Sigmoid colon (tissue), 7 donors: ENCODE measurements around the gene SNX8. TPM values are rescaled to one million over a fixed set of nuclear protein-coding genes. Genes with fewer than 3 reads are reported as not detected.

Experiments used
- DNase-seq: peaks from one replicate; pipeline ENCODE4 v3.0.0-alpha.2; 2019
- H3K27ac ChIP-seq, 4 donors: fragments of 200-600 bp; sonication (generic); one replicate each; pipeline ENCODE4 v1.5.1; 2016 to 2019; ENCODE audit warnings: mild to moderate bottlenecking in 1 of 4
- H3K27me3 ChIP-seq, 3 donors: fragments of 200-600 bp; sonication (generic); one replicate each; pipeline ENCODE4 v1.5.1; 2019; ENCODE audit warnings: mild to moderate bottlenecking in 1 of 3
- H3K36me3 ChIP-seq, 4 donors: fragments of 200-600 bp; sonication (generic); one replicate each; pipeline ENCODE4 v1.5.1; 2016 to 2019
- H3K4me1 ChIP-seq, 4 donors: fragments of 200-600 bp; sonication (generic); one replicate each; pipeline ENCODE4 v1.5.1; 2017 to 2019
- H3K4me3 ChIP-seq, 4 donors: fragments of 200-600 bp; sonication (generic); one replicate each; pipeline ENCODE4 v1.5.1; 2017 to 2019; ENCODE audit warnings: mild to moderate bottlenecking in 2 of 4, moderate library complexity in 1 of 4
- H3K9me3 ChIP-seq, 4 donors: fragments of 200-600 bp in 3 of 4; sonication (generic) in 3 of 4; one replicate each; pipeline versions ENCODE4 v1.5.1 to v1.6.1; 2013 to 2019
- EP300 ChIP-seq, 4 donors: sonication (generic); formaldehyde crosslinking; IDR thresholded peaks; one replicate each; pipeline ENCODE4 v1.6.1; 2017; ENCODE audit warnings: antibody characterized with exemption in 4 of 4
- POLR2A ChIP-seq, 2 donors: fragments of 450-650 bp; IDR thresholded peaks; one replicate each; pipeline ENCODE4 v1.6.1; 2016; ENCODE audit warnings: antibody characterized with exemption in 2 of 2, mild to moderate bottlenecking in 2 of 2, moderate library complexity in 2 of 2
- POLR2AphosphoS5 ChIP-seq, 4 donors: sonication (generic); formaldehyde crosslinking; IDR thresholded peaks; one replicate each; pipeline ENCODE4 v1.6.1; 2017; ENCODE audit warnings: antibody characterized with exemption in 4 of 4
- WGBS, 2 donors: extraction: QIAGEN DNeasy Blood & Tissue Kit; methylation state at CpG; one replicate each; pipeline ENCODE4 v1.1.7; 2013; 5-methylcytosine and 5-hydroxymethylcytosine counted together
- intact Hi-C: fragments of 100-400 bp; cut with DNase I; formaldehyde crosslinking; loops from one replicate; pipeline ENCODE4 v1.15.1; 2023
- polyA plus RNA-seq, 3 donors: library from polyadenylated mRNA; stranded (reverse); fragments of 200-250 nt; gene quantifications; one replicate each; pipeline ENCODE4 v1.2.3, GENCODE V29; 2013
- total RNA-seq, 4 donors: library from RNA; depleted of rRNA; stranded (reverse); fragments of >200 nt; gene quantifications; one replicate each; pipeline ENCODE4 v1.1.0, GENCODE V29; 2016
- TF ChIP-seq, protein P1 (sequence below), 4 experiments: fragments of 450-650 bp in 3 of 4; fragments of 200-600 bp in 1 of 4; IDR thresholded peaks; one replicate each; pipeline ENCODE4 v1.5.1; 2016 to 2019; ENCODE audit warnings: antibody characterized with exemption in 4 of 4, mild to moderate bottlenecking in 3 of 4, moderate library complexity in 2 of 4
- donor health status: healthy with polysubstance abuse.
- donor health status: Bipolar disorder and iron deficiency.
- donor health status: healthy.

SNX8 gene
- total and polyA plus RNA-seq, 7 donors: 5.3 to 23.1 (median 10.2) TPM

DNA sequence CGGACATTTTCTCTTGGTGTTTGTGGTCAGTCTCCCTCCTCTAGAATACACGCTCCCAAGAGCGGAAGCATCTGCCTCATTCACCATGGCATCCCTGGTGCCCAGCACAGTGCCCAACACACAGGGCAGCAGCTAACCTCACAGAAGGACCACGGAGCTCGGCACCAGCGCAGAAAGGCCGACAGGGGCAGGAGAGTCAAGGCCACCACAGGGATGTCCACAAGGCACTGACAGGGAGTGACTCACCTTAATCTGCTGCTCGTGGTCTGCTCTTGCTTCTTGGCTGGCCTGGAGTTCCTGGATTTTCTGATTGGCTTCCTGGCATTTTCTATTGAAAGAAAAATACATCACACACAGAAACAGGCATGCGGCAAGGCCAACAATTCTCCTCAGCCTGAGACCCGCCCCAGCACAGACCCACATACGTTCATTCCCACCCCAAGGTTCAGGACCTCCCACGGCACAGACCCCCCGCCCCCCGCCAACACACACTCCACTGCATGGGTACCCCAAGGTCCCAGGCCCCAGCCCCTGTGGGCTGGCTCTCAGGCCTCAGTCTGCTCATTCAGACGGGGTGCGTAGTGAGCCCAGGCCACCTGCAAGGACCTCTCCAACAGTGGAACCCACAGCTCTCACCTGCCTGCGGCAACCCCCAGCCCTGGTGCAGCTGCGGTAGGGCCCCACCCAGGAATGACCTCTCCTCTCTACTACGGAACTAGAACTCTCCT, 96.4 kb downstream of the SNX8 start:
- DNase-seq: no peak
- Histone ChIP-seq H3K36me3 (peaks cover 0 to 87% (median 30%) of the 10 kb centered on the region in 4 donors), H3K4me3 (no peak overlapping the region), H3K27ac (no peak overlapping the region), H3K4me1 (no peaks in the 10 kb centered on the region), H3K27me3 (no peaks in the 10 kb centered on the region), H3K9me3 (no peaks in the 10 kb centered on the region)
- intact Hi-C loops: no loop called here
- TF ChIP-seq EP300 (IDR thresholded peaks at IDR 0.05) (no peak), POLR2A (IDR thresholded peaks at IDR 0.05) (no peak), POLR2AphosphoS5 (IDR thresholded peaks at IDR 0.05) (no peak)
- TF ChIP-seq, protein P1, sequence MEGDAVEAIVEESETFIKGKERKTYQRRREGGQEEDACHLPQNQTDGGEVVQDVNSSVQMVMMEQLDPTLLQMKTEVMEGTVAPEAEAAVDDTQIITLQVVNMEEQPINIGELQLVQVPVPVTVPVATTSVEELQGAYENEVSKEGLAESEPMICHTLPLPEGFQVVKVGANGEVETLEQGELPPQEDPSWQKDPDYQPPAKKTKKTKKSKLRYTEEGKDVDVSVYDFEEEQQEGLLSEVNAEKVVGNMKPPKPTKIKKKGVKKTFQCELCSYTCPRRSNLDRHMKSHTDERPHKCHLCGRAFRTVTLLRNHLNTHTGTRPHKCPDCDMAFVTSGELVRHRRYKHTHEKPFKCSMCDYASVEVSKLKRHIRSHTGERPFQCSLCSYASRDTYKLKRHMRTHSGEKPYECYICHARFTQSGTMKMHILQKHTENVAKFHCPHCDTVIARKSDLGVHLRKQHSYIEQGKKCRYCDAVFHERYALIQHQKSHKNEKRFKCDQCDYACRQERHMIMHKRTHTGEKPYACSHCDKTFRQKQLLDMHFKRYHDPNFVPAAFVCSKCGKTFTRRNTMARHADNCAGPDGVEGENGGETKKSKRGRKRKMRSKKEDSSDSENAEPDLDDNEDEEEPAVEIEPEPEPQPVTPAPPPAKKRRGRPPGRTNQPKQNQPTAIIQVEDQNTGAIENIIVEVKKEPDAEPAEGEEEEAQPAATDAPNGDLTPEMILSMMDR (IDR thresholded peaks at IDR 0.05): no peak
- WGBS, 2 donors: 90 to 96% methylated on average over 19 of the region's 19 CpGs

DNA sequence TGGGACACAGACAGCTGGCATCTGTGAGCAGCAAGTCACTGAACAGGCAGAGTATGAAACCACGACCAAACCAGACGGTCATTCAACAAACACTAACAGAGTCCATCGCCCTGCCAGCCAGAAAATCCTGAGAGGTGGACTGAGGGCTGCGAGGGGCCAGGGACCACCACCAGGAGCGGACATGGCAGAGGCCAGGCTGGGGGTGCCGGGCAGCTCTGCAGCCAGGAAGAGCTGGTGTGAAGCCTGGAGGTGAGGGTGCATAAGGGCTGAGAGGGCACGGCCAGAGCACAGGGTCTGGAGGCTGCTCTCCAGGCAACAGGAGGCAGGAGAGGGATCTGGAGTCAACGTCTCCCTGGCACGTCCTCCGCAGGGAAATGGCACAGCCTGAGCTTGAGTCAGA, 97.0 kb downstream of the SNX8 start:
- Histone ChIP-seq H3K27ac (no peak overlapping the region), H3K27me3 (no peaks in the 10 kb centered on the region), H3K36me3 (peaks cover 0 to 87% (median 36%) of the 10 kb centered on the region in 4 donors), H3K9me3 (no peaks in the 10 kb centered on the region), H3K4me1 (no peaks in the 10 kb centered on the region), H3K4me3 (no peak overlapping the region)
- DNase-seq: no peak
- TF ChIP-seq, protein P1 (IDR thresholded peaks at IDR 0.05): no peak
- TF ChIP-seq POLR2A (IDR thresholded peaks at IDR 0.05): no peak
- no peak for TF ChIP-seq EP300 (IDR thresholded peaks at IDR 0.05)
- TF ChIP-seq POLR2AphosphoS5 (IDR thresholded peaks at IDR 0.05): no peak
- 86 to 91% methylated on average over 10 of the region's 10 CpGs for WGBS, 2 donors
- intact Hi-C loops: no loop called here

DNA sequence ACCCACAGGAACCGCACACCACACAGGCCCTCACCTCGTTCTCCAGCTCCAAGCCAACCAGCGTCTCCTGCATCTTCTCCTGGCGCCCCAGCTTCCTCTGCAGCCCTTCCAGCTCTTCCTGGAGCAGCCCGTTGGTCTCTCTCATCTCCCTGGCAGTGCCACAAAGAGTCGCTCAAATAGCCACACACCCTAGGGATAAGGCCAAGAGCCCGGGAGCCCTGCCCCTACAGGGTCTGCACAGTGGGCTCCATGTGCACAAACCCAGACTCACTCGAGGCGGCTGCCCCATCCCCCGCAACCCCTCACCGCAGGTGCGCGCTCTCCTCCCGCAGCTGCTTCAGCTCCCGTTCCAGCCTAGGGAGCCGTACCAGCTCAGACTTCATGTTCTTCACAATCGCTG, 98.4 kb downstream of the SNX8 start:
- intact Hi-C loops: no loop called here
- 96% methylated on average over 17 of the region's 17 CpGs for WGBS, 2 donors
- no peak overlapping the region for H3K4me3 ChIP-seq
- H3K27me3 ChIP-seq: no peaks in the 10 kb centered on the region
- no peaks in the 10 kb centered on the region for H3K4me1 ChIP-seq
- H3K9me3 ChIP-seq: no peaks in the 10 kb centered on the region
- DNase-seq: no peak
- no peak overlapping the region for H3K27ac ChIP-seq
- H3K36me3 ChIP-seq: peaks cover 0 to 85% (median 31%) of the 10 kb centered on the region in 4 donors
- TF ChIP-seq POLR2A (IDR thresholded peaks at IDR 0.05): no peak
- TF ChIP-seq EP300 (IDR thresholded peaks at IDR 0.05): no peak
- TF ChIP-seq, protein P1 (IDR thresholded peaks at IDR 0.05): no peak
- TF ChIP-seq POLR2AphosphoS5 (IDR thresholded peaks at IDR 0.05): no peak

DNA sequence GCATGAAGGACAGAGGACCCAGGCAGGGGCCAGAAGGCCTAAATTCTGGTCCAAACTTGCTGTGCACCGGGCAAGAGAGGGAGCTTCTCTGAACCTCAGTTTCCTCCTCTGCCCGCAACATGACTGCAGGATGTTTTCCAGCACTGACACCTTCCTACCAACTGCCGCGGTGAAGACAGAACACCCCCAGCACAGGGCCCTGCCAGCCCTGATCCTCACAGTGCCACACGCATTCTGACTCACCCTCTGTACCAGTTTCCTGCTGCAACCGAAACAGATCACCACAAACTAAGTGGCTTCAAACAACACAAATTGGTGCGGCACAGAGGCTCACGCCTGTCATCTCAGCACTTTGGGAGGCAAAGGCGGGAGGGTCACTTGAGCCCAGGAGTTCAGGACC, 99.6 kb downstream of the SNX8 start:
- H3K4me3 ChIP-seq: no peak overlapping the region
- WGBS, 2 donors: 91 to 94% methylated on average over 9 of the region's 9 CpGs

More for the DNA sequence above, 99.6 kb downstream of the SNX8 start:
- TF ChIP-seq POLR2A (IDR thresholded peaks at IDR 0.05) (no peak), POLR2AphosphoS5 (IDR thresholded peaks at IDR 0.05) (no peak), EP300 (IDR thresholded peaks at IDR 0.05) (no peak)
- TF ChIP-seq, protein P1 (IDR thresholded peaks at IDR 0.05): no peak
- intact Hi-C loops: no loop called here
- Histone ChIP-seq H3K36me3 (peaks cover 0 to 82% (median 28%) of the 10 kb centered on the region in 4 donors), H3K27ac (no peak overlapping the region), H3K4me1 (peaks cover 0 to 3% (median 0%) of the 10 kb centered on the region in 4 donors), H3K9me3 (no peaks in the 10 kb centered on the region), H3K27me3 (no peaks in the 10 kb centered on the region)
- no peak for DNase-seq
